CD1c-positive myeloid dendritic cell (primary cell): Measurements from ENCODE around the gene CFAP74.

Experiments used
- DNase-seq: peaks from one replicate; pipeline ENCODE4 v3.0.0-alpha.2; 2016; ENCODE audit errors: extremely low spot score

Gene CFAP74

GRCh38 chr1:2003541-2004131 is at the start of gene CFAP74:
Gene CFAP74 (minus strand): TSS chr1:2003786. CDS start chr1:1990956, 12,830 bp downstream.
- no peak for DNase-seq

DNA sequence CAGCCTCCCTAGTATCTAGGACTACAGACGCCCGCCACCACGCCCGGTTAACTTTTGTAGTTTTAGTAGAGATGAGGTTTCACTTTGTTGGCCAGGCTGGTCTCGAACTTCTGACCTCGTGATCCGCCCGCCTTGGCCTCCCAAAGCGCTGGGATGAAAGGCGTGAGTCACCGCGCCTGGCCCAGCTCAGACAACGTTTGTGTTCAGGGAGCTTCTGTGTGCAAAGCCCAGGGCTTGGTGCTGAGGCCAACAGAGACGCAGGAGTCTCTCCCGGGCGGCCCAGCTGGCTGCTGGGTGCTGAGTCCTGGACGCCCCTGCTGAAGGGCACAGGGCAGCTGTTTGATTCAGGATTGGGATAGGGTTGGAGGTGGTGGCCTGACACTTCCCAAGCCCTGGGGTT is 49.6 kb upstream of the CFAP74 start:
- no peak for DNase-seq

- no peak for DNase-seq
These were observed 49.2 kb upstream of the CFAP74 start for GRCh38 chr1:2052756-2053155.

DNA sequence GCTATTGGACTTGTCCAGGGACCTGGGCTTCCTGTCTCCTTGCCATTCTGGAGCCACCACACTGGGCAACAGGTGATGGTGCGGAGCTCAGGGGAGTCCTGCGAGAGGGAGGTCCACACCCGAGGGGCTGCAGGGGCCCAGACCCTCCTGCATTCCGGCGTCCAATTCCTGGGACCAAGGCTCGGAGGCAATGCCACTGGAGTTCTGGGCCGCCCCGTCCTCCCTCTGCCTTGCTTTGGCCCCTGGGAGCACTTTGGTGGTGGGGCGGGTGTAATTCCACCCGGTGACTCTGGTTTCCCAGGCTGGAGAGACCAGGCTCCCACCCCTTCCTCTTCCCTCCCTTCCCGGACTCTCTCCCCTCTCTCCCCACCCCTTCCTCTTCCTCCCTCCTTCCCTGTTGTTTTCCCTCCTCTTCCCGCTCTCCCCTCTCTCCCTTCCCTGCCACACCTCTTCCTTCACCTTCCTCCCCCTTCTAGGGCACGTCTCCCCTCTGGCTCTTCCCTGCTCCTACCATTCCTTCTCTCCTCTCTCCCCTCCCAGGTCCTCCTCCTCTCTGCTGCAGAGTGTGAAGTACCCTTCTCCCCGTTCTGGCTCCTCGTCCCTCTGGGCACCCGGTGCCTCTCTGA is 48.6 kb upstream of the CFAP74 start:
- no peak for DNase-seq

DNA sequence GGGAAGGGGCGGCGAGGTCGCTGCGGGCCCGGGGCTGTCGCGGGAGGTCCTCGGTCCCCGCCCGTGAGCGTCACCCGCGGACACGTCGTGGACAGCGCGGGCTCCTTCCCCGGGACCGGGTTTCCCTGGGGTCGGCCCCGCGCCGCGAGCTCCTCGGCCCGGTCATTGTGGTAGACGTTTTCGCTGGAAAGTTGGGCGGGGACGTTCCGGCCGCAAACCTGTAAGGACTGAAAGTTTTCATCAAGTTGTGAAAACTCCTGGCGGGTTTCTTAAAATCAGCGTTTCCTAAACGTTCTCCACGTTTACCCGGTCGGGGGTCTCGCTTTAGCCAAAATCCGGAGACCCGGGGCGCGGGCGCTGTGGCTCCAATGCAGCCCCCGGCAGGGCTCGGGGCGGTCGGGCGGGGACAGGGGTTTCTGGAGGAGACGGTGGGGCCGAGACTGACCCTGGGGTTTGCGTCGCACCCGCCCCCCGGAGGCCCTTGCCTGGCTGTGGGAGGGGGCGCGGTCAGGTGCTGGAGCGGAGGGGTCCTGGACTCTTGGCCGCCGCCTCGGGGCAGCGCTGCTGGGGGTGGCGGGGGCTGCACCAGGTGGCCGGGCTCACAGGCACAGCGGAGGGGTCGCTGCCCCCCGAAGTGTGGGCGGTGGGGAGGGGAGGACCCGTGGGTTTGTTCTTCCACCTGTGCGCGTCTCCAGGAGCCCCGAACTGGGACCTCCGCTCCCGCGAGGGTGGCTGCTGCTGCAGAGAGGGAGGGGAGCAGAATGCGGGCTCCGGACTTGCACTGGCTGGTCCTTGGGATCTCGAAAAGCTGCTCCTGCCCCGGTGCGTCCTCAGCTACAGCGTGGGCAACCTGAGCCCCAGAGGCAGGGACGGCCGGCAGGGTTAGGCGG is 47.5 kb upstream of the CFAP74 start:
- DNase-seq, result peak; percentile 1

DNA sequence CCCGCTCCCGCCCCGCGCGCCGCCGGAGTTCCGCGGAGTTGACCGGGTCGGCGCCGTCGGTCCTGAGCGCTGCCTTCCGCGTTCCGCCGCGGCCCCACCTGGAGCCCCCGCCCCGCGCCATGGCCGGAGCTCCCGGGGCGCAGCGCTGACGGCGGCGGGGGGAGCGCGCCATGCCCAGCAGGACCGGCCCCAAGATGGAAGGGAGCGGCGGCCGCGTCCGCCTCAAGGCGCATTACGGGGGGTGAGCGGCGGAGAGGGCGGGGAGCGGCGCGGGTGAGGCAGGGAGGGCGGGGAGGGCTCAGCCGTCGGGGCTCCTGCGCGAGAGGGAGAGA is 46.8 kb upstream of the CFAP74 start:
- DNase-seq, result no peak

DNA sequence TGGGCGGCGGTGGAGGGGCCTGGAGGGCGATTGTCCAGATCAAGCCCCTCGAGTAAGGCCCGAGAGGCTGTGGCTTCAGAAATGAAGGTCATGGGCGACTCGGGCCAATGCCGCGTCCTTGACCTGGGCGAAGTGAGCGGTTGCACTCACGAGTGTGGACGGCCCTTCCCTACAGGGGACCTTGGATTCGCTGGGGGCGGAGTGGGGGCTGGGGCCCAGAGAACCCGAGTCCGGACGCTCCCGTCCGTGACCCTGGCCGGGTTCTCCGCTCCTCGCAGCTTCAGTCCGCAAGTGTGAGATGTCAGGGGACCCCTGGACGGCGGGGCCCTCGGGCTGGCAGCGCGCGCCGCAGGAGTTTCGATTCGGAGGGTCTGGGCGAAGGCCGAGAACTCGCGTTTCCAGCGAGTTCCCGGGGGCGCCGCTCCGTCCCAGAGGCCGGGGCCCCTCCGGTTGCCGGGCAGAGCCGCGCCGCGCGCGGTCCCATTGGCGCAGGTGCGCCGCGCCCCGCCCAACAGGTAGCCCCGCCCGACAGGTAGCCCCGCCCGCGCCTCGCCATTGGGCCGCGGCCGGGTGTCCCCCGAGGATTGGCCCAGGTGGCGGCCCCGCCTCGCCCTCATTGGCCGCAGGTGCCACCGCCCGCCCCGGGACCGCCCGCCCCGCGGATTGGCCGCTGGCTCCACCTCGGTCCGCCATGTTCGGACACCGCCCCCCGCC is 46.3 kb upstream of the CFAP74 start, which contains the start of gene PRKCZ:
PRKCZ (plus strand) TSS at position 694 of the 714 bp plus-strand sequence. CDS start 220 bp downstream, outside the sequence.
- peak; percentile 78 for DNase-seq

DNA sequence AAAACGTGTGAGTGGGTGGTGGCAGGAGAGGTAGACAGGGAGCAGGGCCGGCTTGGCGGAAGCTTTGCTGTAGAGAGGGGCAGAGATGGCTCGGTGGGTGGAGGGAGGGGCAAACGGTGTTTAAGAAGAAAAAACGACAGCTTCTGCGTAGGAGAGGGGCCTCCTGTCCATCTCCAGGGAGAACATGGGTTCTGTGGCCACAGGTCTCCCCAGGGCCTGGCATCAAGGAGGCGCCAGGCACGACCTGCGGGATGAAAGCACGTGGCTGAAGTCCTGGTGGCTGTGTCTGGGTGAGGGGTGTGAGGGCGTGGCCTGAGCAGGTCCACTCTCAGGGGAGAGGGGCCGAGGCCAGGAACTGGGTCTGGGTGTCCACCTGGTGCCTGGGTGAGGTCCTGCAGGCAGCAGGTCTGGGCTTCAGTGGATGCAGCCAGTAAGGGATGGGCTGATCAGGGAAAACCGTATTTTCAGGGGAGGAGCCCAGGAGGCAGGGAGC is 45.7 kb upstream of the CFAP74 start:
- DNase-seq, result no peak

DNA sequence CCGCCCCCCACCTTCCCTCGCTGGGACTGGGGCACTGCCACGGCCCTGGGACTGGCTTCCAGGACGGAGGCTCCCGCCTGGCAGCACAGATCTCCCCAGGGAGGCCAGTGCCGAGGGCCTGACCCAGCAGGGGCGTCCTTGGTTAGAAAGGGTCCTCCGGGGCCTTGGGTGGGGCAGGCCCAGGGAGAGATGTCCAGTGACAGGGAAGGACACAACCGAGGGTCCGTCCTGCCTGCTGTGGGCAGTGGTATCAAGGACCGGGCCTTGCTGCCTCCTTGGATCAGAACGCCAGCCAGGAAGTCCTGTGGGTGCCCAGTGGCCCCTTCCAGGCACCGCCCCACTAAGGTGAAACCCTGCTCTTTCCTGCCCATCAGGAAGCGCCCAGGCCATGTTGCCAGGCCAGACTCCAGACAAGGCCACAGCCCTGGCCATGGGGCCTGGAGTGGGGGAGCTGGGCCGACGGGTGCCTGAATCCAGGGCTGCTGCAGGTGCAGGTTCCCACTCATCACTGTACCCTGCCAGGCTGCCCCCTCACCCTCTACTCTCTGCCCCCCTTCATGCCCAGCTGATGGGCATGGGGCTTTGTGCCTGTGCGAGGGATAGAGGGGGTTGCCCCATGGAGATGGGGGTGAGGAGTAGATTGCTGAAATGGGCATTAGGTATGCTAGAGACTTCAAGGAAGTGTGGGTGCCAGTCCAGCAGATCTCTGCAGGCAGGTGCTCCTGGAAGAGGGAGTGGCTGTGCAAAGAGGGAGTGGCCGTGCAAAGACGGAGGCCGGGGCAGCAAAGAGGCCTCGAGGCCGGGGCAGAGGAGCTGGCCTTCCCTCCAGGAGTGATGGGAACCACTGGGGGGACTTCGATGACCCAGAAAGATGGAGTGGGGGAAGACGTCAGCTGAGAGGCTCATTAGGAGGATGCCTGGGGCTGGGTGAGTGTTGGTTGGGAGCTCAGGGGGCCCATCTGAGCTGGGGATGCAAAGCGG is 44.5 kb upstream of the CFAP74 start:
- DNase-seq, result no peak

GRCh38 chr1:2046953-2047748 is 43.6 kb upstream of the CFAP74 start:
- DNase-seq, result no peak

GRCh38 chr1:2046174-2046917 is 42.8 kb upstream of the CFAP74 start:
- peak; percentile 13 for DNase-seq

DNA sequence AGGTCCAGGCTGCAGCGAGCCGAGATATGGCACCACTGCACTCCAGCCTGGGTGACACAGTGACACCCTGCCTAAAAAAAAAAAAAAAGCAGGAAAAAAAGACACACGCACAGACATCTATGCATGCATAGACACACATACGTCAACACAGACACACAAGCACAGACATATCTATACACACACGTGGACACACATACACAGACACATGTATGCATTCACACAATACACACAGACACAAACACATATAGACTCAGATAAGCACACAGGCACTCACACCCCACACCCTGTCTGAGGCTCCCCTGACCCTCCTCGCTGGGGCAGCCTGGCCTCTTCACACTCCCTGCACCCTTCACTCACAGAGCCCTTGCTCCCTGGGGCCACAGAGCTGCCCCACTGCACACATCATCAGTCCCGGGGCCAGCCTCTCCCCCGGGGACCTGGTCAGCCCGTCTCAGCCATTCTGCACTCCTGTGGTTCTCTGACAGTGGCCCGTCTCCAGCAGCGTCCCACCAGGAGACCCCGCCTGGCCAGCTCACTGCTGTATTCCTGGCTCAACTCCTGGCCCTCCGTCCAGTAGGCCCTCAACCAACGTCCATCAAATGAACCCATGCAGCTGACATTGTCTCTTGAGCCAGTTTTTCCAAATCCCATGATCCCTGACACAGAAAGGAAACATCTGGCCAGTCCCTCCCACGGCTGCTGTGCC is 42.0 kb upstream of the CFAP74 start:
- DNase-seq, result no peak

DNA sequence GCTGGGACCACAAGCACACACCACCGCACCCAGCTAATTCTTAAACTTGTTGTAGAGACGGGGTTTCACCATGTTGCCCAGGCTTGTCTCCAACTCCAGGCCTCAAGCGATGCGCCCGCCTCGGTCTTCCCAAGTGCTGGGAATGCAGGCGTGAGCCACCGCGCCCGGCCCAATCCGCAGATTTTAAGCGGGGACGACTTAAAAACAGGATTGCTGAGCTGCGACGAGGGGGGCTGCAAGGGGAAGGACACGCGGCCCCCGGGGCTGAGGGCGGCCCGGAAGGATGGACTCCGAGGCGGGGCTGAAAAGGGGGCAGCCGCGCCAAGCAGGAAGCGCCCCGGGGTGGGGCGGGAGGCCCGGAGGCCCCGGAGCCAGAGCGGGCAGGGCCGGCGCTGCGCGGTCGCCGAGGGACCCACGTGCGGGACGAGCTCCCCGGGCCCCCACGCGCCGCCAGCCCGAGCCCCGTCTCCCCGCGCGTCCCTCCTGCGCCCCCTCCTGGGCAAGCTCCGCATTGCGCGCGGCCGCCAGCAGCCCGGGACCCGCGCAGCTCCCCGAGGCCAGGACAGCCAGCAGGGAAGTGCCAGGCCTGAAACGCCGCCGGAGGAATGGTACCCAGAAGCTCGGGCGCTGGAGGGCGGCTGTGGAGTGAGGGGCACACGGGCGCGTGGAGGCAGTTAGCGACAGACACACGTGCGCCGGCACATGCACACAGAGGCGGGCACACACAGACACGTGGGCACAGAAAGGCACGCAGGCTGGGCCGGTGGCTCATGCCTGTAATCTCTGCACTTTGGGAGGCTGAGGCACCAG is 41.1 kb upstream of the CFAP74 start:
- peak; percentile 84 for DNase-seq

GRCh38 chr1:2043886-2044285 is 40.3 kb upstream of the CFAP74 start:
- no peak for DNase-seq

GRCh38 chr1:2042830-2043773 is 39.5 kb upstream of the CFAP74 start:
- no peak for DNase-seq

DNA sequence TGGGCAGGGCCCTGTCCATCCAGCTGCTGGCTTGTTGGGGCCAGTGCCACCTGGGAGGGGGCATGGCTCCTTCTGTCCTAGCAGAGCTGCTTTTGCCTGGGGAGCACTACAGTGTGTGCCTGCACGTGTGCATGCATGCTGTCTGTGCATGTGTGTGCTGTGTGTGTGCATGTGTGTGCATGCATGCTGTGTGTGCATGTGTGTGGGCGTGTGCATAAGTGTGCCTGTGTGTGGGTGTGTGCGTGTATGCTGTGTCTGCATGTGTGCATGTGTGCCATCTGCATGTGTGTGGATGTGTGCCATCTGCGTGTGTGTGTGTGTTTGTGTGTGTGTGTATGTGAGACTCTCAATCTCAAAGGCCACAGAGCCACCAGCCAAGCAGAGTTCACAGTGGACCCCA is 38.3 kb upstream of the CFAP74 start:
- no peak for DNase-seq

GRCh38 chr1:2041305-2041704 is 37.7 kb upstream of the CFAP74 start:
- DNase-seq, result no peak
